HepG2 (cell line): ENCODE data around the gene CTPS2.

ENCODE experiments used
- ADNP ChIP-seq: sonication (generic); formaldehyde crosslinking; IDR thresholded peaks from 2 replicates; pipeline ENCODE4 v1.4.0; 2020; ENCODE audit warnings: missing genetic modification reagents
- ARID2 ChIP-seq: sonication (generic); formaldehyde crosslinking; IDR thresholded peaks from 2 replicates; pipeline ENCODE4 v1.8.1; 2022; ENCODE audit warnings: mild to moderate bottlenecking, missing genetic modification reagents, borderline replicate concordance
- HDAC2 ChIP-seq: sonication (generic); formaldehyde crosslinking; IDR thresholded peaks from 2 replicates; pipeline ENCODE4 v1.4.0; 2020; ENCODE audit warnings: missing genetic modification reagents
- MAZ ChIP-seq, 2 experiments: sonication (generic) in 1 of 2; formaldehyde crosslinking in 1 of 2; IDR thresholded peaks; 2 replicates each; pipeline versions ENCODE4 v1.5.0 to v1.6.1; 2012 to 2020; ENCODE audit warnings: low read depth in 2 of 2, mild to moderate bottlenecking in 2 of 2, borderline replicate concordance in 1 of 2, improper control_type of control experiment in 1 of 2, low read length in 1 of 2, missing genetic modification reagents in 1 of 2, moderate library complexity in 1 of 2
- MXI1 ChIP-seq: IDR thresholded peaks from 3 replicates; pipeline ENCODE4 v1.6.1; 2012; ENCODE audit warnings: low read depth, low read length, inconsistent platforms, borderline replicate concordance
- TRIM24 ChIP-seq: sonication (generic); formaldehyde crosslinking; IDR thresholded peaks from 2 replicates; pipeline ENCODE4 v1.8.0; 2022; ENCODE audit warnings: mild to moderate bottlenecking, missing genetic modification reagents
- ZNF281 ChIP-seq: sonication (generic); formaldehyde crosslinking; IDR thresholded peaks from 2 replicates; pipeline ENCODE4 v1.4.0; 2020; ENCODE audit warnings: missing genetic modification reagents, borderline replicate concordance

- TF ChIP-seq TRIM24 (CRISPR knock-in tag), result no peak
- TF ChIP-seq ARID2 (CRISPR knock-in tag), result no peak
- no peak for TF ChIP-seq MAZ (IDR thresholded peaks at IDR 0.05; ENCODE audit: borderline replicate concordance, low read depth, low read length)
- TF ChIP-seq MAZ (CRISPR knock-in tag; IDR thresholded peaks at IDR 0.05; ENCODE audit: low read depth), result no peak
- no peak for TF ChIP-seq ADNP (CRISPR knock-in tag)
- TF ChIP-seq MXI1, result no peak
- TF ChIP-seq ZNF281 (CRISPR knock-in tag), result no peak
- TF ChIP-seq HDAC2 (CRISPR knock-in tag), result no peak
Measured at GRCh38 chrX:16745102-16745501, 32.6 kb upstream of the CTPS2 start.
